HEK293 (cell line): ENCODE data around the gene F11.
"Not testable (repeated sequence)": the region's sequence is repeated elsewhere in the genome, so short reads cannot be mapped to it uniquely, and the experiment has no call there.

ENCODE experiments used
- CTCF ChIA-PET: fragments of 350-600 bp; formaldehyde crosslinking; extraction: SDS; loops from one replicate; lab custom pipeline; 2021; ENCODE audit warnings: antibody characterized with exemption; lab: Yijun Ruan, JAX
- POLR2A ChIA-PET: fragments of 300-600 bp; formaldehyde crosslinking; extraction: SDS; loops from one replicate; lab custom pipeline; 2020; ENCODE audit warnings: antibody characterized with exemption, inconsistent platforms; lab: Yijun Ruan, JAX
- H3K27ac ChIP-seq: fragments of 200-500 bp; sonication (Bioruptor generic); 2 replicates; pipeline ENCODE4 v1.5.1; 2014; ENCODE audit warnings: low read depth, low read length, control low read depth, inconsistent platforms; ENCODE audit errors: extremely low read depth
- H3K36me3 ChIP-seq, 2 experiments: fragments of 200-500 bp in 1 of 2; sonication (Bioruptor generic) in 1 of 2; 1 replicate in 1 of 2; 2 replicates in 1 of 2; pipeline ENCODE4 v1.5.1; 2014 to 2017; ENCODE audit warnings: inconsistent platforms in 2 of 2, low read length in 2 of 2; ENCODE audit not compliant: control insufficient read depth in 2 of 2, insufficient read depth in 1 of 2
- H3K4me1 ChIP-seq: fragments of 200-500 bp; sonication (Bioruptor generic); 2 replicates; pipeline ENCODE4 v1.5.1; 2014; ENCODE audit warnings: mild to moderate bottlenecking, low read length, inconsistent platforms; ENCODE audit not compliant: control insufficient read depth, insufficient read depth
- H3K4me3 ChIP-seq: 2 replicates; pipeline ENCODE4 v1.5.1; 2011; ENCODE audit warnings: low read depth, mild to moderate bottlenecking, control low read depth, low read length, moderate library complexity
- H3K9me3 ChIP-seq: fragments of 200-500 bp; sonication (Bioruptor generic); 2 replicates; pipeline ENCODE4 v1.5.1; 2014; ENCODE audit warnings: low read depth, low read length, inconsistent platforms; ENCODE audit not compliant: control insufficient read depth, insufficient read depth
- BCL6B ChIP-seq: fragments of 450-650 bp; formaldehyde crosslinking; IDR thresholded peaks from 2 replicates; pipeline ENCODE4 v1.5.1; 2017; ENCODE audit warnings: missing biosample characterization, missing genetic modification characterization
- GFI1B ChIP-seq: fragments of 450-650 bp; formaldehyde crosslinking; IDR thresholded peaks from 2 replicates; pipeline ENCODE4 v1.5.1; 2016; ENCODE audit warnings: missing biosample characterization, missing genetic modification characterization
- KLF10 ChIP-seq: fragments of 450-650 bp; IDR thresholded peaks from 2 replicates; pipeline ENCODE4 v1.5.1; 2018; ENCODE audit warnings: missing biosample characterization, mild to moderate bottlenecking, missing genetic modification characterization
- SCRT1 ChIP-seq: fragments of 450-650 bp; formaldehyde crosslinking; IDR thresholded peaks from 2 replicates; pipeline ENCODE4 v1.5.1; 2016; ENCODE audit warnings: missing biosample characterization, missing genetic modification characterization, borderline replicate concordance
- TCF7L2 ChIP-seq: IDR thresholded peaks from 2 replicates; pipeline ENCODE4 v1.6.1; 2011; ENCODE audit warnings: low read depth, mild to moderate bottlenecking, inconsistent platforms, low read length, moderate library complexity, borderline replicate concordance
- ZBTB6 ChIP-seq: fragments of 450-650 bp; formaldehyde crosslinking; IDR thresholded peaks from 2 replicates; pipeline ENCODE4 v1.5.1; 2017; ENCODE audit warnings: missing biosample characterization, missing genetic modification characterization
- ZFP37 ChIP-seq: fragments of 450-650 bp; formaldehyde crosslinking; IDR thresholded peaks from 2 replicates; pipeline ENCODE4 v1.5.1; 2016; ENCODE audit warnings: missing biosample characterization, missing genetic modification characterization
- ZNF311 ChIP-seq: fragments of 450-650 bp; formaldehyde crosslinking; IDR thresholded peaks from 2 replicates; pipeline ENCODE4 v1.5.1; 2017; ENCODE audit warnings: missing biosample characterization, missing genetic modification characterization, borderline replicate concordance
- ZNF530 ChIP-seq: fragments of 450-650 bp; formaldehyde crosslinking; IDR thresholded peaks from 2 replicates; pipeline ENCODE4 v1.5.1; 2016; ENCODE audit warnings: low read depth, missing biosample characterization, missing genetic modification characterization
- ZNF548 ChIP-seq: fragments of 450-650 bp; formaldehyde crosslinking; IDR thresholded peaks from 2 replicates; pipeline ENCODE4 v1.5.1; 2016; ENCODE audit warnings: missing biosample characterization, missing genetic modification characterization
- ZNF549 ChIP-seq: fragments of 450-650 bp; IDR thresholded peaks from 2 replicates; pipeline ENCODE4 v1.5.1; 2018; ENCODE audit warnings: missing biosample characterization, missing genetic modification characterization, mild to moderate bottlenecking, inconsistent platforms, moderate library complexity
- ZNF600 ChIP-seq: fragments of 450-650 bp; formaldehyde crosslinking; IDR thresholded peaks from 2 replicates; pipeline ENCODE4 v1.5.1; 2016; ENCODE audit warnings: missing biosample characterization, missing genetic modification characterization
- ZNF624 ChIP-seq: fragments of 450-650 bp; formaldehyde crosslinking; IDR thresholded peaks from 2 replicates; pipeline ENCODE4 v1.5.1; 2017; ENCODE audit warnings: missing biosample characterization, missing genetic modification characterization
- ZNF654 ChIP-seq: fragments of 450-650 bp; formaldehyde crosslinking; IDR thresholded peaks from 2 replicates; pipeline ENCODE4 v1.5.1; 2016; ENCODE audit warnings: low read depth, missing biosample characterization, missing genetic modification characterization
- ZNF660 ChIP-seq: fragments of 450-650 bp; IDR thresholded peaks from 2 replicates; pipeline ENCODE4 v1.5.1; 2018; ENCODE audit warnings: missing biosample characterization, mild to moderate bottlenecking, missing genetic modification characterization
- ZNF837 ChIP-seq: fragments of 450-650 bp; formaldehyde crosslinking; IDR thresholded peaks from 2 replicates; pipeline ENCODE4 v1.5.1; 2016; ENCODE audit warnings: missing biosample characterization, missing genetic modification characterization
- ZXDB ChIP-seq: fragments of 450-650 bp; formaldehyde crosslinking; IDR thresholded peaks from 2 replicates; pipeline ENCODE4 v1.5.1; 2016; ENCODE audit warnings: missing biosample characterization, missing genetic modification characterization

F11 gene

DNA sequence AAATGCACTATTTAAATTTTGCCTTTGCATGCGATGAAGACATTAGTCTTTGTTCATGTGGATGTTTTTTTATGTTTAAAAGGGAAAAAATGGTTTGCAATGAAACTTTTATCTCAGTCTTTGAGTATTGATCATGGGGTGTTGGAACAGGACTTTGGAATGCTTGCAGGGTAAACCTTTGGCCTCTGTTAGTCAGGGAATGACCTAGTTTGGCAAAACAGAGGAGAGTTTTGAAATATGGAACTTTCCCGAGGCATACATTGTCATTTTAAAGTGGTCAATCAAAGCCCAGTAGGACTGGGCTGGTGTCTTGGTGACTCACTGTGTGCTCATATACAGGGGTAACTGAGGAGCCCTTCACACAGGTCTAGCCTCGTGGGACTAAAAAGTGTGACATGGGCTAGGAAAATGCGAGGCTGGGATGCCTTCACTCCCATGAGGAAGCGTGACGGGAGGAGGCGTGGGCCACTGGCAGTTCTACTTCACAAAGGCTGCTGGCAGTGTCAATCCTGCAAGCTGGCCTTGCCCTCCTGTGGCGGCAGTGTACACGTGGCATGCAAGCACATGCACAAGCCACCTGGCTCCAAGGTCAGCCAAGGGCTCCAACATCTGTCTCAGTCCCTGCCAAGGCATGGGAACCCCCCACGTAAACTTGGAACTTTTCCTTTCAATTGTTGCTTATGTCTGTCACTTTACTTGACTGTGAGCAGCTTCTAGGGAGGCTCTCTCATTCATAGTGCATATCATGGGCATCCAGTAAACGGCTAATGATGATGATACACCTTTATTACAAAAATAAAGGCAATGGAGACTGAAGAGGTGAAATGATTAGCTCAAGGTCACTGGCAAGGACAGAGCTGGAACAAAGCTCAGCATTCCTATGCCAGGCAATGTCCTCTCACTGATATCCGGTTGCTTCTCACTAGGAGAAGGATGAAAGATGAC lies 5.2 kb upstream of the F11 start:
- ChIA-PET POLR2A (no interaction called here), CTCF (interaction anchor here (0.6 kb wide), 1 partner anchor 1386 kb away, joined by 5 read pairs; no protein-coding TSS in a partner anchor)
- TF ChIP-seq ZNF600 (tag by site-specific recombination) (no peak), BCL6B (no peak), ZNF654 (no peak), ZNF549 (tag by site-specific recombination) (no peak), ZNF530 (tag by site-specific recombination) (no peak), ZNF624 (tag by site-specific recombination) (no peak), ZNF837 (tag by site-specific recombination) (no peak), ZNF548 (tag by site-specific recombination) (no peak), SCRT1 (tag by site-specific recombination) (no peak), ZNF311 (tag by site-specific recombination) (no peak), ZBTB6 (tag by site-specific recombination) (no peak), ZXDB (tag by site-specific recombination) (no peak), ZFP37 (tag by site-specific recombination) (no peak), ZNF660 (no peak)
- H3K4me1 ChIP-seq = no peaks in the 10 kb centered on the region
- H3K9me3 ChIP-seq = no peaks in the 10 kb centered on the region
- no peak overlapping the region for H3K27ac ChIP-seq
- H3K4me3 ChIP-seq = no peak overlapping the region
- H3K36me3 ChIP-seq = no peaks in the 10 kb centered on the region

DNA sequence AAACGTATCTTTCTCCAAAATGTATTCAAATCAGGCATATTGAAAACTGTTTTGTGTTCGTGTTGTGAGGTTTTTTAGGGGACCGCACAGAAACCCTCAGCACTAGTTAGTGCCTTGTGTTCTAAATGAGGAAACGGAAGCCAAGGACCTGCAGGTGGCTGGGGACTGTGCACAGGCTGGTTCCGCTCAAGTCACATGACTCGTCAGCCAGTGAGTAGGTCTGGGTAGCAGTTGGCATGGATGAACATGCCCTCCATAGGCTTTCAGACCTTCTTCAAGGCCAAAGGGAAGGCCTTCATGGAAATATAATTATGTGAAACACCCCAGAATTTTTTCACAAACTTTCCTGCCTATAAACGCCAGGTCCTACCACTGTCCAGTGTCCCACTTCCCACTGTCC lies 1.3 kb upstream of the F11 start:
- Histone ChIP-seq H3K4me1 (no peaks in the 10 kb centered on the region), H3K9me3 (no peaks in the 10 kb centered on the region), H3K4me3 (no peak overlapping the region), H3K36me3 (no peaks in the 10 kb centered on the region), H3K27ac (no peak overlapping the region)
- CTCF ChIA-PET = no interaction called here
- POLR2A ChIA-PET = no interaction called here
- TF ChIP-seq KLF10 (tag by site-specific recombination) = no peak
- TF ChIP-seq TCF7L2 = no peak
- no peak for TF ChIP-seq GFI1B

DNA sequence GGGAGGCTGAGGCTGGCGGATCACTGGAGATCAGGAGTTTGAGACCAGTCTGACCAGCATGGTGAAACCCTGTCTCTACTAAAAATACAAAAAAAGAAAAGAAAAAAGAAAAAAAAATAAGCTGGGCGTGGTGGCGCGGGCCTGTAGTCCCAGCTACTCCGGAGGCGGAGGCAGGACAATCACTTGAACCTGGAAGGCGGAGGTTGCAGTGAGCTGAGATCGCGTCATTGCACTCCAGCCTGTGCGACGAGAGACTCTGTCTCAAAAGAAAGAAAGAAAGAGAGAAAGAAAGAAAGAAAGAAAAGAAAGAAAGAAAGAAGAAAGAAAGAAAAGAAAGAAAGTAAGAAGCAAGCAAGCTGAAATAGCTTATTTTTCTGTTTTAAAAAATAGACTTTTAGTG lies 739 bp upstream of the F11 start:
- CTCF ChIA-PET = interaction anchor here (1.0 kb wide), 1 partner anchor 15 kb away, joined by 4 read pairs; no protein-coding TSS in a partner anchor
- POLR2A ChIA-PET, H3K27ac ChIP-seq, H3K36me3 ChIP-seq, H3K4me1 ChIP-seq, H3K4me3 ChIP-seq, H3K9me3 ChIP-seq: not testable (repeated sequence)
